GM23338 (cell line): ENCODE results near the gene KCNH8.

Experiments
- EZH2 ChIP-seq: fragments of 200-600 bp; sonication (generic); IDR thresholded peaks from one replicate; pipeline ENCODE4 v1.8.0; 2017; ENCODE audit warnings: antibody characterized with exemption, mild to moderate bottlenecking, low read depth; ENCODE audit not compliant: unreplicated experiment
- EZH2phosphoT487 ChIP-seq: fragments of 200-600 bp; sonication (generic); IDR thresholded peaks from one replicate; pipeline ENCODE4 v1.8.1; 2018; ENCODE audit warnings: antibody characterized with exemption; ENCODE audit not compliant: unreplicated experiment
- JUNB ChIP-seq: IDR thresholded peaks from one replicate; pipeline ENCODE4 v1.6.1; 2016; ENCODE audit warnings: antibody characterized with exemption; ENCODE audit not compliant: unreplicated experiment
- POLR2AphosphoS5 ChIP-seq: IDR thresholded peaks from 2 replicates; pipeline ENCODE4 v1.6.1; 2016; ENCODE audit warnings: antibody characterized with exemption, low read depth
- TF ChIP-seq, protein P1 (sequence below), 2 experiments: fragments of 200-600 bp in 1 of 2; sonication (generic) in 1 of 2; conservative IDR thresholded peaks; 2 replicates each; pipeline versions ENCODE4 v1.5.1 to v1.6.1; 2016 to 2017; ENCODE audit warnings: antibody characterized with exemption in 2 of 2, low read depth in 2 of 2, mild to moderate bottlenecking in 2 of 2, moderate library complexity in 1 of 2
- TF ChIP-seq, protein P2 (sequence below): IDR thresholded peaks from one replicate; pipeline ENCODE4 v1.6.1; 2018; ENCODE audit warnings: antibody characterized with exemption; ENCODE audit not compliant: unreplicated experiment
- TF ChIP-seq, protein P3 (sequence below): fragments of 250-450 bp; sonication (Bioruptor Pico); IDR thresholded peaks from 2 replicates; pipeline ENCODE4 v1.5.0; 2020; ENCODE audit warnings: mild to moderate bottlenecking, moderate library complexity

DNA sequence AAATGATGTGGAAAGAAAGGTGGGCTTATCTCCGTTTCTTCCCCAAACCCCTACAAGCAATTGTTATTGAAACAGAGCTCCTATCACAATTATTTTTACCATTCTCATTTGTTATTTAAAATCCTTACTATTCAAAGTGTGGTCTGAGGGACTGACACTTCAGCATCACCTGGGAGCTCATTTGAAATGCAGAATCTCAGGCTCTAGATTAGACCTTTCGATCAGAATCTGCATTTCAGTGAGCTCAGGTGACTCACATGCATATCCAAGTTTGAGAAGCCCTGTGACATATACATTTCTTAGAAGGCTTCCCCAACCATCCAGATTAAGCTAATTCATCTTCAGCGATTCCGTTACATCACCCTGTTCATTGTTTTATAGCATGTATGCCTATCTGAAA is 145.0 kb downstream of the KCNH8 start:
- TF ChIP-seq, protein P1, sequence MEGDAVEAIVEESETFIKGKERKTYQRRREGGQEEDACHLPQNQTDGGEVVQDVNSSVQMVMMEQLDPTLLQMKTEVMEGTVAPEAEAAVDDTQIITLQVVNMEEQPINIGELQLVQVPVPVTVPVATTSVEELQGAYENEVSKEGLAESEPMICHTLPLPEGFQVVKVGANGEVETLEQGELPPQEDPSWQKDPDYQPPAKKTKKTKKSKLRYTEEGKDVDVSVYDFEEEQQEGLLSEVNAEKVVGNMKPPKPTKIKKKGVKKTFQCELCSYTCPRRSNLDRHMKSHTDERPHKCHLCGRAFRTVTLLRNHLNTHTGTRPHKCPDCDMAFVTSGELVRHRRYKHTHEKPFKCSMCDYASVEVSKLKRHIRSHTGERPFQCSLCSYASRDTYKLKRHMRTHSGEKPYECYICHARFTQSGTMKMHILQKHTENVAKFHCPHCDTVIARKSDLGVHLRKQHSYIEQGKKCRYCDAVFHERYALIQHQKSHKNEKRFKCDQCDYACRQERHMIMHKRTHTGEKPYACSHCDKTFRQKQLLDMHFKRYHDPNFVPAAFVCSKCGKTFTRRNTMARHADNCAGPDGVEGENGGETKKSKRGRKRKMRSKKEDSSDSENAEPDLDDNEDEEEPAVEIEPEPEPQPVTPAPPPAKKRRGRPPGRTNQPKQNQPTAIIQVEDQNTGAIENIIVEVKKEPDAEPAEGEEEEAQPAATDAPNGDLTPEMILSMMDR (conservative IDR thresholded peaks at IDR 0.05; ENCODE audit: low read depth in 2 of 2) = no peak
- TF ChIP-seq, protein P2, sequence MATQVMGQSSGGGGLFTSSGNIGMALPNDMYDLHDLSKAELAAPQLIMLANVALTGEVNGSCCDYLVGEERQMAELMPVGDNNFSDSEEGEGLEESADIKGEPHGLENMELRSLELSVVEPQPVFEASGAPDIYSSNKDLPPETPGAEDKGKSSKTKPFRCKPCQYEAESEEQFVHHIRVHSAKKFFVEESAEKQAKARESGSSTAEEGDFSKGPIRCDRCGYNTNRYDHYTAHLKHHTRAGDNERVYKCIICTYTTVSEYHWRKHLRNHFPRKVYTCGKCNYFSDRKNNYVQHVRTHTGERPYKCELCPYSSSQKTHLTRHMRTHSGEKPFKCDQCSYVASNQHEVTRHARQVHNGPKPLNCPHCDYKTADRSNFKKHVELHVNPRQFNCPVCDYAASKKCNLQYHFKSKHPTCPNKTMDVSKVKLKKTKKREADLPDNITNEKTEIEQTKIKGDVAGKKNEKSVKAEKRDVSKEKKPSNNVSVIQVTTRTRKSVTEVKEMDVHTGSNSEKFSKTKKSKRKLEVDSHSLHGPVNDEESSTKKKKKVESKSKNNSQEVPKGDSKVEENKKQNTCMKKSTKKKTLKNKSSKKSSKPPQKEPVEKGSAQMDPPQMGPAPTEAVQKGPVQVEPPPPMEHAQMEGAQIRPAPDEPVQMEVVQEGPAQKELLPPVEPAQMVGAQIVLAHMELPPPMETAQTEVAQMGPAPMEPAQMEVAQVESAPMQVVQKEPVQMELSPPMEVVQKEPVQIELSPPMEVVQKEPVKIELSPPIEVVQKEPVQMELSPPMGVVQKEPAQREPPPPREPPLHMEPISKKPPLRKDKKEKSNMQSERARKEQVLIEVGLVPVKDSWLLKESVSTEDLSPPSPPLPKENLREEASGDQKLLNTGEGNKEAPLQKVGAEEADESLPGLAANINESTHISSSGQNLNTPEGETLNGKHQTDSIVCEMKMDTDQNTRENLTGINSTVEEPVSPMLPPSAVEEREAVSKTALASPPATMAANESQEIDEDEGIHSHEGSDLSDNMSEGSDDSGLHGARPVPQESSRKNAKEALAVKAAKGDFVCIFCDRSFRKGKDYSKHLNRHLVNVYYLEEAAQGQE = no peak
- TF ChIP-seq EZH2 (no peak), POLR2AphosphoS5 (no peak), EZH2phosphoT487 (no peak), JUNB (no peak)
- TF ChIP-seq, protein P3, sequence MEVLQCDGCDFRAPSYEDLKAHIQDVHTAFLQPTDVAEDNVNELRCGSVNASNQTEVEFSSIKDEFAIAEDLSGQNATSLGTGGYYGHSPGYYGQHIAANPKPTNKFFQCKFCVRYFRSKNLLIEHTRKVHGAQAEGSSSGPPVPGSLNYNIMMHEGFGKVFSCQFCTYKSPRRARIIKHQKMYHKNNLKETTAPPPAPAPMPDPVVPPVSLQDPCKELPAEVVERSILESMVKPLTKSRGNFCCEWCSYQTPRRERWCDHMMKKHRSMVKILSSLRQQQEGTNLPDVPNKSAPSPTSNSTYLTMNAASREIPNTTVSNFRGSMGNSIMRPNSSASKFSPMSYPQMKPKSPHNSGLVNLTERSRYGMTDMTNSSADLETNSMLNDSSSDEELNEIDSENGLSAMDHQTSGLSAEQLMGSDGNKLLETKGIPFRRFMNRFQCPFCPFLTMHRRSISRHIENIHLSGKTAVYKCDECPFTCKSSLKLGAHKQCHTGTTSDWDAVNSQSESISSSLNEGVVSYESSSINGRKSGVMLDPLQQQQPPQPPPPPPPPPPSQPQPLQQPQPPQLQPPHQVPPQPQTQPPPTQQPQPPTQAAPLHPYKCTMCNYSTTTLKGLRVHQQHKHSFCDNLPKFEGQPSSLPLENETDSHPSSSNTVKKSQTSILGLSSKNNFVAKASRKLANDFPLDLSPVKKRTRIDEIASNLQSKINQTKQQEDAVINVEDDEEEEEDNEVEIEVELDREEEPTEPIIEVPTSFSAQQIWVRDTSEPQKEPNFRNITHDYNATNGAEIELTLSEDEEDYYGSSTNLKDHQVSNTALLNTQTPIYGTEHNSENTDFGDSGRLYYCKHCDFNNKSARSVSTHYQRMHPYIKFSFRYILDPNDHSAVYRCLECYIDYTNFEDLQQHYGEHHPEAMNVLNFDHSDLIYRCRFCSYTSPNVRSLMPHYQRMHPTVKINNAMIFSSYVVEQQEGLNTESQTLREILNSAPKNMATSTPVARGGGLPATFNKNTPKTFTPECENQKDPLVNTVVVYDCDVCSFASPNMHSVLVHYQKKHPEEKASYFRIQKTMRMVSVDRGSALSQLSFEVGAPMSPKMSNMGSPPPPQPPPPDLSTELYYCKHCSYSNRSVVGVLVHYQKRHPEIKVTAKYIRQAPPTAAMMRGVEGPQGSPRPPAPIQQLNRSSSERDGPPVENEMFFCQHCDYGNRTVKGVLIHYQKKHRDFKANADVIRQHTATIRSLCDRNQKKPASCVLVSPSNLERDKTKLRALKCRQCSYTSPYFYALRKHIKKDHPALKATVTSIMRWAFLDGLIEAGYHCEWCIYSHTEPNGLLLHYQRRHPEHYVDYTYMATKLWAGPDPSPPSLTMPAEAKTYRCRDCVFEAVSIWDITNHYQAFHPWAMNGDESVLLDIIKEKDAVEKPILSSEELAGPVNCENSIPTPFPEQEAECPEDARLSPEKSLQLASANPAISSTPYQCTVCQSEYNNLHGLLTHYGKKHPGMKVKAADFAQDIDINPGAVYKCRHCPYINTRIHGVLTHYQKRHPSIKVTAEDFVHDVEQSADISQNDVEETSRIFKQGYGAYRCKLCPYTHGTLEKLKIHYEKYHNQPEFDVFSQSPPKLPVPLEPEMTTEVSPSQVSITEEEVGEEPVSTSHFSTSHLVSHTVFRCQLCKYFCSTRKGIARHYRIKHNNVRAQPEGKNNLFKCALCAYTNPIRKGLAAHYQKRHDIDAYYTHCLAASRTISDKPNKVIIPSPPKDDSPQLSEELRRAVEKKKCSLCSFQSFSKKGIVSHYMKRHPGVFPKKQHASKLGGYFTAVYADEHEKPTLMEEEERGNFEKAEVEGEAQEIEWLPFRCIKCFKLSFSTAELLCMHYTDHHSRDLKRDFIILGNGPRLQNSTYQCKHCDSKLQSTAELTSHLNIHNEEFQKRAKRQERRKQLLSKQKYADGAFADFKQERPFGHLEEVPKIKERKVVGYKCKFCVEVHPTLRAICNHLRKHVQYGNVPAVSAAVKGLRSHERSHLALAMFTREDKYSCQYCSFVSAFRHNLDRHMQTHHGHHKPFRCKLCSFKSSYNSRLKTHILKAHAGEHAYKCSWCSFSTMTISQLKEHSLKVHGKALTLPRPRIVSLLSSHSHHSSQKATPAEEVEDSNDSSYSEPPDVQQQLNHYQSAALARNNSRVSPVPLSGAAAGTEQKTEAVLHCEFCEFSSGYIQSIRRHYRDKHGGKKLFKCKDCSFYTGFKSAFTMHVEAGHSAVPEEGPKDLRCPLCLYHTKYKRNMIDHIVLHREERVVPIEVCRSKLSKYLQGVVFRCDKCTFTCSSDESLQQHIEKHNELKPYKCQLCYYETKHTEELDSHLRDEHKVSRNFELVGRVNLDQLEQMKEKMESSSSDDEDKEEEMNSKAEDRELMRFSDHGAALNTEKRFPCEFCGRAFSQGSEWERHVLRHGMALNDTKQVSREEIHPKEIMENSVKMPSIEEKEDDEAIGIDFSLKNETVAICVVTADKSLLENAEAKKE (CRISPR knock-in tag) = no peak
